Measurements from ENCODE around the gene HNRNPDL. TPM values are rescaled to one million over a fixed set of nuclear protein-coding genes. Genes with fewer than 3 reads are reported as not detected.
"Not testable (repeated sequence)": the region's sequence is repeated elsewhere in the genome, so short reads cannot be mapped to it uniquely, and the experiment has no call there.

Gene HNRNPDL
- total RNA-seq, 1 experiment from 2014 or later: 472 TPM

DNA sequence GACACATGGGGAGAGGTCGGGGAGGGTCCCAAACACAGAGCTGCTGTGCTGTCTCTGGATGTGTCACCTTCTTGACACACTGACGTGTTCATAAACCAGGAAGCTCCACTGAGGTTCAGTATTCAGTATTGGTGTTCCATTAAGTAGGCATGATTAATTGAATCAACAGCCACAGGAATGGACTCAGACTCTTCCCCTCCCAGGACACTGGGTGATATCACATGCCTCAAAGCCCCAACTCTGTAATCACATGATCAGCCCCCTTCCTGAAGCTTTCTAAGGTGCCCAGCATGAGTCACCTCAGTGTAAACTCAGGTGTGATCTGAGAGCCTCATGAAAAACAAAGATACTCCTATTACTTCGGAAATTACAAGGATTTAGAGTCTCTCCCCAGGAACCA, 35.4 kb downstream of the HNRNPDL start:
- Histone ChIP-seq H4K8ac (replicated peaks; ENCODE audit: insufficient read length, low read depth, low read length) (no peak overlapping the region), H3T11ph (ENCODE audit: low read length) (no peak overlapping the region), H3K14ac (ENCODE audit: insufficient read depth, low read length) (no peak overlapping the region), H3K27ac (ENCODE audit: insufficient read length, low read depth, low read length) (no peak overlapping the region), H3K79me1 (ENCODE audit: insufficient read depth, low read depth, low read length, poor library complexity, severe bottlenecking) (no peaks in the 10 kb centered on the region), H3K9ac (ENCODE audit: extremely low read depth, insufficient read length, low read length) (no peak overlapping the region), H2AFZ (ENCODE audit: low read length) (no peak overlapping the region), H3K23ac (ENCODE audit: insufficient read length, low read depth, low read length) (no peak overlapping the region), H2BK120ac (ENCODE audit: low read depth, low read length, poor library complexity, severe bottlenecking) (no peak overlapping the region), H2BK12ac (ENCODE audit: insufficient read length, low read depth, low read length) (no peak overlapping the region), H3K79me2 (ENCODE audit: insufficient read depth, low read length) (no peaks in the 10 kb centered on the region), H3K4me1 (ENCODE audit: insufficient read depth, low read length) (no peaks in the 10 kb centered on the region), H2BK5ac (ENCODE audit: insufficient read length, low read length) (no peak overlapping the region), H4K20me1 (ENCODE audit: control insufficient read depth, insufficient read depth, insufficient read length) (no peaks in the 10 kb centered on the region), H4K91ac (ENCODE audit: insufficient read length, low read depth, low read length) (no peak overlapping the region), H3K4ac (ENCODE audit: low read depth, low read length) (no peak overlapping the region), H3K23me2 (ENCODE audit: insufficient read length, low read depth, low read length, poor library complexity, severe bottlenecking) (no peaks in the 10 kb centered on the region), H4K5ac (ENCODE audit: insufficient read length, low read depth, low read length) (no peak overlapping the region), H2AK5ac (ENCODE audit: insufficient read length, low read length) (no peak overlapping the region), H3K56ac (ENCODE audit: insufficient read length, low read depth, low read length) (no peak overlapping the region), H3K18ac (ENCODE audit: insufficient read length, low read depth, low read length) (no peak overlapping the region), H3K4me2 (ENCODE audit: insufficient read depth, insufficient read length, low read length) (no peak overlapping the region), H3K9me3 (ENCODE audit: control insufficient read depth, low read depth, low read length) (no peaks in the 10 kb centered on the region), H3K27me3 (ENCODE audit: insufficient read depth, low read length) (no peaks in the 10 kb centered on the region), H2BK15ac (ENCODE audit: low read depth, low read length) (no peak overlapping the region), H2BK20ac (ENCODE audit: low read depth, low read length, poor library complexity, severe bottlenecking) (no peak overlapping the region)
- H3K36me3 Mint-ChIP-seq (ENCODE audit: insufficient read depth in 1 of 3, low read depth in 3 of 3): no peaks in the 10 kb centered on the region
- no peaks in the 10 kb centered on the region for H3K27me3 Mint-ChIP-seq (ENCODE audit: low read depth)
- WGBS (ENCODE audit: extremely low coverage, insufficient read length, low lambda C conversion rate): no CpG with 5 or more reads among the region's 3 CpGs
- no peak for DNase-seq
- H3K4me1 Mint-ChIP-seq: peaks cover 6% of the 10 kb centered on the region in 2 experiments; a peak in 3 of 4 replicates
- no peak for TF ChIP-seq CTCF (conservative IDR thresholded peaks at IDR 0.05)
- H3K9me3 Mint-ChIP-seq: no peaks in the 10 kb centered on the region; a peak in 1 of 5 replicates
- H3K4me3 Mint-ChIP-seq: no peak overlapping the region
- no peak overlapping the region for H3K27ac Mint-ChIP-seq

GRCh38 chr4:82390061-82390460, 40.2 kb downstream of the HNRNPDL start:
- H3K23ac ChIP-seq (ENCODE audit: insufficient read length, low read depth, low read length); H3K18ac ChIP-seq (ENCODE audit: insufficient read length, low read depth, low read length); H2BK120ac ChIP-seq (ENCODE audit: low read depth, low read length, poor library complexity, severe bottlenecking); H4K91ac ChIP-seq (ENCODE audit: insufficient read length, low read depth, low read length); H3K4ac ChIP-seq (ENCODE audit: low read depth, low read length); H3K4me1 ChIP-seq (ENCODE audit: insufficient read depth, low read length); H3K9ac ChIP-seq (ENCODE audit: extremely low read depth, insufficient read length, low read length); H4K20me1 ChIP-seq (ENCODE audit: control insufficient read depth, insufficient read depth, insufficient read length); H2BK5ac ChIP-seq (ENCODE audit: insufficient read length, low read length); H2AK5ac ChIP-seq (ENCODE audit: insufficient read length, low read length); H2AFZ ChIP-seq (ENCODE audit: low read length); H2BK12ac ChIP-seq (ENCODE audit: insufficient read length, low read depth, low read length); H2BK20ac ChIP-seq (ENCODE audit: low read depth, low read length, poor library complexity, severe bottlenecking); DNase-seq; H3K14ac ChIP-seq (ENCODE audit: insufficient read depth, low read length); H4K5ac ChIP-seq (ENCODE audit: insufficient read length, low read depth, low read length); H3K9me3 ChIP-seq (ENCODE audit: control insufficient read depth, low read depth, low read length); H3K23me2 ChIP-seq (ENCODE audit: insufficient read length, low read depth, low read length, poor library complexity, severe bottlenecking); H3T11ph ChIP-seq (ENCODE audit: low read length); H4K8ac ChIP-seq (replicated peaks; ENCODE audit: insufficient read length, low read depth, low read length); H3K4me3 Mint-ChIP-seq; H3K79me2 ChIP-seq (ENCODE audit: insufficient read depth, low read length); H3K27me3 ChIP-seq (ENCODE audit: insufficient read depth, low read length); H3K27ac ChIP-seq (ENCODE audit: insufficient read length, low read depth, low read length); H3K4me2 ChIP-seq (ENCODE audit: insufficient read depth, insufficient read length, low read length); H3K27me3 Mint-ChIP-seq (ENCODE audit: low read depth); H3K27ac Mint-ChIP-seq; H3K79me1 ChIP-seq (ENCODE audit: insufficient read depth, low read depth, low read length, poor library complexity, severe bottlenecking); H3K56ac ChIP-seq (ENCODE audit: insufficient read length, low read depth, low read length); H2BK15ac ChIP-seq (ENCODE audit: low read depth, low read length): not testable (repeated sequence)
- Mint-ChIP-seq H3K9me3 (peaks cover 16 to 17% of the 10 kb centered on the region in 2 experiments), H3K4me1 (peaks cover 10 to 11% of the 10 kb centered on the region in 2 experiments), H3K36me3 (ENCODE audit: insufficient read depth in 1 of 3, low read depth in 3 of 3) (peaks cover 4 to 14% (median 10%) of the 10 kb centered on the region in 3 experiments; a peak in 4 of 7 replicates)
- no CpG with 5 or more reads among the region's 9 CpGs for WGBS (ENCODE audit: extremely low coverage, insufficient read length, low lambda C conversion rate)
